ENCODE results near the gene BSG.

DNA sequence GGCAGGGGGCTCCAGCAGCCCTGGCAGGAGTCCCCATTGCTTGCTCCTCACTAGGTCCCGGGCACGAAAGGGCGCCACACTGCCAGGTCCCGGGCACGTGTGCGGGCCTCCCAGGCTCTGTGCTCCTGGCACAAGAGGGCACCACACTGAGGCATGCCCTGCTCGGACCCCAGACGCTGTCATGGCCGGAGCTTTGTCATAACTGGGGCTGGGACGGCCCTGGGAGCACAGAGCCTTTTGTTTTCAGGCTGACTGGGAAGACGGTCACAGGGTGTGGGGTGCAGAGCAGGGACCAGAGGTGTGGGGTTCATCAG lies 7.4 kb downstream of the BSG start:
- no peak for TF ChIP-seq NRF1 (conservative IDR thresholded peaks at IDR 0.05 in 1 of 2, IDR thresholded peaks at IDR 0.05 in 1 of 2)
- TF ChIP-seq ATF7 (IDR thresholded peaks at IDR 0.05) = no peak
- no peak for TF ChIP-seq YBX1 (IDR thresholded peaks at IDR 0.05)
- TF ChIP-seq POLR2AphosphoS2 (IDR thresholded peaks at IDR 0.05; ENCODE audit: low read length) = no peak
